Astrocyte of the spinal cord (primary cell): Measurements from ENCODE around the gene CD22.

Source experiments
- DNase-seq: peaks from one replicate; pipeline ENCODE4 v3.0.0; 2011; ENCODE audit warnings: low read depth, low spot score
- H3K4me3 ChIP-seq: 2 replicates; pipeline ENCODE4 v1.5.1; 2011; ENCODE audit warnings: low read depth, mild to moderate bottlenecking, low read length, moderate library complexity
- in situ Hi-C: cut with HindIII; loops from 2 replicates; pipeline ENCODE4 v1.10.0; 2017; ENCODE audit warnings: low sequenced_read_pairs
- TF ChIP-seq, protein P1 (sequence below): IDR thresholded peaks from 2 replicates; pipeline ENCODE4 v1.5.1; 2012; ENCODE audit warnings: low read depth, mild to moderate bottlenecking, low read length, inconsistent platforms

The CD22 gene

DNA sequence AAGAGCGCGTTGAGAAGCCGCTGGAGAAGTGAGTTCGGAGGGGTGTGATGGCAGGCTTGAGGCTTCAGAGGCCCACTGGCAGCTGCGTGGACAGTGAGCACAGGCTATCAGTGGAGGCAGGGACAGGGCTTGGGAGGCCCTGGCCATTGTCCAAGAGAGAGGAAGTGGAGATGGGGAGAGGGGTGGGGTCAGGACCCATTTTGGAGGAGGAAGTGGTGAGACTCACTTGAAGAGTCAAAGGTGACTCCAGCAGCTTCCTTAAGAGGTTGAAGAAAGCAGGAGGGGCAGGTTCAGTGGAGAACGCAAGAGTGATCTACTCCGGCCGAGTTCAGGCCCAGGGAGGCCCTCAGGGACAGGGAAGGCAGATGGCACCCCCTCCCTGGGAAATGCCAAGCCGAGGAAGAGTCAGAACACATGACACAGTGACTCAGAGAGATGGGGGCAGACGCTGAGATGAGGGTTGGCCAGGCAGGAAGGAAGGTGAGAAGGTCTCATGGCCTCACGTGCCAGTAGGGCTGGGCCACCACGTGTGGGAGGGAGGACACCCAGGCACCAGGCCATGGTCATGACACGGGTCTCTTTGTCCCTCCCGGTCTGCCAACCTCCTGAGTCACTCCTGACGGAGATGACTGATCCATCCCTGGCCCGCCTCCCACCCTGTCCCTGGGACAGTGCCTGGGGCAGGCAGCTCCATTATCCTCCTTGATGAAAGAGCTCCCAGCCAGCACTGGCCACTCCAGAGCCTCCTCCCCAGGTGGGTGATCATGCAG lies 10.1 kb upstream of the CD22 start:
- TF ChIP-seq, protein P1, sequence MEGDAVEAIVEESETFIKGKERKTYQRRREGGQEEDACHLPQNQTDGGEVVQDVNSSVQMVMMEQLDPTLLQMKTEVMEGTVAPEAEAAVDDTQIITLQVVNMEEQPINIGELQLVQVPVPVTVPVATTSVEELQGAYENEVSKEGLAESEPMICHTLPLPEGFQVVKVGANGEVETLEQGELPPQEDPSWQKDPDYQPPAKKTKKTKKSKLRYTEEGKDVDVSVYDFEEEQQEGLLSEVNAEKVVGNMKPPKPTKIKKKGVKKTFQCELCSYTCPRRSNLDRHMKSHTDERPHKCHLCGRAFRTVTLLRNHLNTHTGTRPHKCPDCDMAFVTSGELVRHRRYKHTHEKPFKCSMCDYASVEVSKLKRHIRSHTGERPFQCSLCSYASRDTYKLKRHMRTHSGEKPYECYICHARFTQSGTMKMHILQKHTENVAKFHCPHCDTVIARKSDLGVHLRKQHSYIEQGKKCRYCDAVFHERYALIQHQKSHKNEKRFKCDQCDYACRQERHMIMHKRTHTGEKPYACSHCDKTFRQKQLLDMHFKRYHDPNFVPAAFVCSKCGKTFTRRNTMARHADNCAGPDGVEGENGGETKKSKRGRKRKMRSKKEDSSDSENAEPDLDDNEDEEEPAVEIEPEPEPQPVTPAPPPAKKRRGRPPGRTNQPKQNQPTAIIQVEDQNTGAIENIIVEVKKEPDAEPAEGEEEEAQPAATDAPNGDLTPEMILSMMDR = no peak
- in situ Hi-C loops = no loop called here
- no peak overlapping the region for H3K4me3 ChIP-seq
- peak; percentile 14 for DNase-seq

GRCh38 chr19:35320065-35320713 lies 8.8 kb upstream of the CD22 start:
- H3K4me3 ChIP-seq = no peak overlapping the region
- DNase-seq = no peak
- in situ Hi-C loops = no loop called here
- TF ChIP-seq, protein P1 = no peak

DNA sequence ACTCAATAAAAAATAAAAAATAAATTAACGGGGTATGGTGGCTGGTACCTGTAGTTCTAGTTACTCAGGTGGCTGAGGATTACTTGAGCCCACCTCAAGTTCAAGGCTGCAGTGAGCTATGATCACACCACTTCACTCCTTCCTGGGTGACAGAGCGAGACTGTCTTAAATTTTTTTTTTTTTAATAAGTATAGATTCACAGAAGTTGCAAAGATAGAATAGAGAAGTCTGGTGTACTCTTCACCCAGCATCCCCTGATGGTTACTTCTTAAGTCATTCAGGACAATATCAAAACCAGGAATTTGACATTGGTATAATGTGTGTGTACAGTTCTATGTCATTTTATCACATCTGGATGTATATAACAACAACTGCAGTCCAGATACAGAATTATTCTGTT lies 7.7 kb upstream of the CD22 start:
- no peak overlapping the region for H3K4me3 ChIP-seq
- TF ChIP-seq, protein P1 = no peak
- no peak for DNase-seq
- in situ Hi-C loops = no loop called here

DNA sequence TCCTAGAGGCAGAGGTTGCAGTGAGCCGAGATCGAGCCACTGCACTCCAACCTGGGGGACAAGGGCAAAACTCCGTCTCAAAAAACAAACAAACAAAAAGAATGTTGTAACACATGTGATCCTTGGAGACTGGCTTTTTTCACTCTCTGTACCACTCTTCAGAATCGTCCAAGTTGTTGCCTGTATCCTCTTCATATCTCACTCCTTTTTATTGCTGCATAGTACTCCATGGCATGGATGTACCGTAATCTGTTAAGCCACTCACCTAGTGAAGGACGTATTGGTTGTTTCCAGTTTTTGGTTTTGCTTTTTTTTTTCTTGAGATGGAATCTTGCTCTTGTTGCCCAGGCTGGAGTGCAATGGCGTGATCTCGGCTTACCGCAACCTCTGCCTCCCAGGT lies 7.0 kb upstream of the CD22 start:
- TF ChIP-seq, protein P1 = no peak
- in situ Hi-C loops = no loop called here
- no peak for DNase-seq
- H3K4me3 ChIP-seq = no peak overlapping the region

DNA sequence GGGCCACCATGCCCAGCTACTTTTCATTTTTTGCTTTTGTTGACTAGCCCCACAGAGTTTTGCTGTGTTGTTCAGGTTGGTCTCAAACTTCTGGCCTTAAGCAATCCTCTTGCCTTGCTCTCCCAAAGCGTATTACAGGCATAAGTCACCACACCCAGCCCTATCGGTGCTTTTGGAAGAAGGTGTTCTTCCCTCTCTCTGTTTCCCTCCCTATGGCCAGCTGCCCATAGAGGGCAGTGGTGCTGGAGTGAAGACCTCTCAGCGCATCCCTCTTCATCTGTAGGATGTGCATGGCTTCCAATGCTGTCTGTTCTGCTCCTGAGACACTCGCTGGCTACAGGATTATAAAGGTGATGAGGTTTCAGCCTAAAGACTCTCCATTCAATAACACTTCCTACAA lies 1.3 kb upstream of the CD22 start:
- DNase-seq = no peak
- no peak overlapping the region for H3K4me3 ChIP-seq
- TF ChIP-seq, protein P1 = peak; percentile 13
- in situ Hi-C loops = no loop called here

DNA sequence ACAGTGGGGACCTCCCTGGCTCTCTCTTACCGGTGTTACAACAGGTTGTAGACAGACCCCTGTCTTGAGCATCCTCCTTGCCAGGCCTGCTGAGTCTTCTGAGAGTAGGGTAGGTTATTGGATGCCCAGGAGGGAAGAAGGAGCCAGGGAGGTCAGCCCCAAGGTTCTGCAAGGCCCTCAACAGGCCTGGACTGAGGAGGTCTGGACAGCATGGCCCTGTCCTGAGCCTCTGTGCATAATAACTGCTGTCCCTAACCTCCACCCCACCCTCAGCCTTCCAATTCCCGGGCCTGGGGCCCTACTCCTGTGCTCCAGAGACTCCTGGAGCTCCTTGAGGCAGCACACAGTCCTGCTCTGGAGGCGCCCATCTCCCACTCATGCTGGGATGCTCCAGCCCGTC lies 336 bp downstream of the CD22 start:
- in situ Hi-C loops = no loop called here
- DNase-seq = no peak
- H3K4me3 ChIP-seq = no peak overlapping the region
- TF ChIP-seq, protein P1 = no peak
